Left ventricle myocardium inferior (tissue), 1 donor: ENCODE measurements around the gene TOP1. TPM values are rescaled to one million over a fixed set of nuclear protein-coding genes. Genes with fewer than 3 reads are reported as not detected.

Experiments
- DNase-seq: peaks from one replicate; pipeline ENCODE4 v3.0.0-alpha.2; 2020
- H3K27ac ChIP-seq: fragments of 200-600 bp; replicated peaks from 2 replicates; pipeline ENCODE4 v1.8.0; 2021
- H3K27me3 ChIP-seq: fragments of 200-600 bp; 2 replicates; pipeline ENCODE4 v1.8.0; 2021; ENCODE audit warnings: low read depth
- H3K36me3 ChIP-seq: fragments of 200-600 bp; 2 replicates; pipeline ENCODE4 v1.8.0; 2021
- H3K4me1 ChIP-seq: fragments of 200-600 bp; 2 replicates; pipeline ENCODE4 v1.8.0; 2021
- H3K4me3 ChIP-seq: fragments of 200-600 bp; 2 replicates; pipeline ENCODE4 v1.8.0; 2021; ENCODE audit warnings: mild to moderate bottlenecking, moderate library complexity
- H3K9me3 ChIP-seq: fragments of 200-600 bp; replicated peaks from 2 replicates; pipeline ENCODE4 v1.8.0; 2021
- CTCF ChIP-seq: fragments of 200-600 bp; IDR thresholded peaks from 2 replicates; pipeline ENCODE4 v1.8.0; 2021; ENCODE audit warnings: antibody characterized with exemption, mild to moderate bottlenecking, borderline replicate concordance
- intact Hi-C: fragments of 100-400 bp; cut with micrococcal nuclease; formaldehyde crosslinking; loops from one replicate; pipeline ENCODE4 v1.11.0; 2022
- total RNA-seq: library from RNA; stranded (reverse); fragmentation: NEBNext Ultra II Directional; extraction: Animal tissue kit (Norgen Biotek cat#: 25700); gene quantifications from one replicate; pipeline ENCODE4 v1.2.1, GENCODE V29; 2021
- donor health status: DM: no; HTN: yes; CAD: no; lungs with severe emphysema.

Gene TOP1
- total RNA-seq, 1 donor from 2014 or later = 23.9 TPM

GRCh38 chr20:41098703-41099250, 70.2 kb downstream of the TOP1 start:
- intact Hi-C loops = loop anchor here (5.0 kb wide), 1 partner anchor 106 kb away; no protein-coding TSS in a partner anchor

DNA sequence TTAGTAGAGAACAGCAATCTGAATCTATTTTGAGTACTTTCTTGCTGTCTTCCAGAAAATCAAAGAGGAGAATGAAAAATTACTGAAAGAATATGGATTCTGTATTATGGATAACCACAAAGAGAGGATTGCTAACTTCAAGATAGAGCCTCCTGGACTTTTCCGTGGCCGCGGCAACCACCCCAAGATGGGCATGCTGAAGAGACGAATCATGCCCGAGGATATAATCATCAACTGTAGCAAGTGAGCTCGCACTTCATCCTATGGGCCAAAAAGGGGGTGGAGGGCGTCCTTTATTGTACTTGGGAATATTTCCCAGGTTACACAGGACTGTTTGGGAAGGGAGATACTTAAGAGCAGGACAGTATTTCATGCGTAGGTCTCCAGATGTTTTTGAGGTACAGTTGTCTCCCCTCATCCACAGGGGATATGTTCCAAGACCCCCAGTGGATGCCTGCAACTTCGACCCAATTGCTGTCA, 71.4 kb downstream of the TOP1 start:
- Histone ChIP-seq H3K4me3 (no peak overlapping the region), H3K36me3 (peaks cover 95% of the 10 kb centered on the region), H3K27me3 (no peaks in the 10 kb centered on the region), H3K4me1 (no peaks in the 10 kb centered on the region), H3K27ac (no peak overlapping the region), H3K9me3 (no peaks in the 10 kb centered on the region)
- no peak for DNase-seq
- intact Hi-C loops = no loop called here
- TF ChIP-seq CTCF = no peak

More at GRCh38 chr20:41098703-41099250, 70.2 kb downstream of the TOP1 start:
- H3K27ac ChIP-seq = no peak overlapping the region
- no peaks in the 10 kb centered on the region for H3K9me3 ChIP-seq
- H3K4me1 ChIP-seq = peaks cover 7% of the 10 kb centered on the region
- no peaks in the 10 kb centered on the region for H3K27me3 ChIP-seq
- H3K36me3 ChIP-seq = peaks cover 94% of the 10 kb centered on the region
- DNase-seq = no peak
- TF ChIP-seq CTCF = no peak
- H3K4me3 ChIP-seq = no peak overlapping the region

- H3K4me3 ChIP-seq = no peak overlapping the region
- no peaks in the 10 kb centered on the region for H3K9me3 ChIP-seq
- H3K27ac ChIP-seq = no peak overlapping the region
- peaks cover 91% of the 10 kb centered on the region for H3K36me3 ChIP-seq
- H3K27me3 ChIP-seq = no peaks in the 10 kb centered on the region
- intact Hi-C loops = no loop called here
- DNase-seq = no peak
- no peak for TF ChIP-seq CTCF
- H3K4me1 ChIP-seq = no peaks in the 10 kb centered on the region
Observed at GRCh38 chr20:41101660-41102059, 73.0 kb downstream of the TOP1 start.

DNA sequence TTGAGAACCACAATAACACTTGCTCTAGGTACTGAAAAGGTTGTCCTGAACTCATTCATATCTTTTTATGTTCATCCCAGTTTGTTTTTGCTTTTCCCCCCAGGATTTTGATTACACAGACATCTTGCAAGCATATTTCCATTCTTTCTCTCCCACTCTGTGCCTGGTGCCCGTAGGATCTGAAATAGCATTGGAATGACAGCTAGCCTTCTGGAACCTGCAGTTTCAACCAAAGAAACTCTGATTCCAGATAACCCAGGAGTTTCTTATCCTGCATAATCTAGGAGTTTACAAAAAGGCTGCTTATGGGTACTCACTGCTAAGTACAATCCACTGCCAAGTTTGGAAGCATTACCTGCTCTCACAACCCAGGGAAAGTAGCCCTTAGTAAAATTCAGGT, 79.9 kb downstream of the TOP1 start:
- no peak for TF ChIP-seq CTCF
- no peaks in the 10 kb centered on the region for H3K27me3 ChIP-seq
- intact Hi-C loops = no loop called here
- H3K4me3 ChIP-seq = no peak overlapping the region
- peaks cover 71% of the 10 kb centered on the region for H3K36me3 ChIP-seq
- DNase-seq = no peak
- H3K27ac ChIP-seq = no peak overlapping the region
- no peaks in the 10 kb centered on the region for H3K9me3 ChIP-seq
- H3K4me1 ChIP-seq = no peaks in the 10 kb centered on the region

DNA sequence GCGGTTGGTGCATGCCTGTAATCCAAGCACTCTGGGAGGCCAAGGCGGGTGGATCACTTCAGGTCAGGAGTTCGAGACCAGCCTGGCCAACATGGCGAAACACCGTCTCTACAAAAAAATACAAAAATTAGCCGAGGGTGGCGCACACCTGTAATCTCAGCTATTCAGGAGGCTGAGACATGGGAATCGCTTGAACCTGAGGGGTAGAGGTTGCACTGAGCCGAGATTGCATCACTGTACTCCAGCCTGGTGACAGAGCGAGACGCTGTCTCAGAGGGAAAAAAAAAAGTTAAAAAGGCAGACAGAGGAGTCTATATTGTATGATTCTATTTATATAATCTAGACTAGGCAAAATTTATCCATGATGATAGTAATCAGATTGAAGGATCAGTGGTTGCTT, 81.4 kb downstream of the TOP1 start:
- intact Hi-C loops = no loop called here
- no peaks in the 10 kb centered on the region for H3K4me1 ChIP-seq
- no peaks in the 10 kb centered on the region for H3K27me3 ChIP-seq
- no peak overlapping the region for H3K4me3 ChIP-seq
- no peak for TF ChIP-seq CTCF
- peaks cover 71% of the 10 kb centered on the region for H3K36me3 ChIP-seq
- H3K27ac ChIP-seq = no peak overlapping the region
- no peak for DNase-seq
- H3K9me3 ChIP-seq = no peaks in the 10 kb centered on the region
